ENCODE measurements around the gene ABLIM2. TPM values are rescaled to one million over a fixed set of nuclear protein-coding genes. Genes with fewer than 3 reads are reported as not detected.

The ABLIM2 gene
- total and polyA plus RNA-seq, 2 experiments from 2014 or later, result 1.5 to 4.3 TPM

DNA sequence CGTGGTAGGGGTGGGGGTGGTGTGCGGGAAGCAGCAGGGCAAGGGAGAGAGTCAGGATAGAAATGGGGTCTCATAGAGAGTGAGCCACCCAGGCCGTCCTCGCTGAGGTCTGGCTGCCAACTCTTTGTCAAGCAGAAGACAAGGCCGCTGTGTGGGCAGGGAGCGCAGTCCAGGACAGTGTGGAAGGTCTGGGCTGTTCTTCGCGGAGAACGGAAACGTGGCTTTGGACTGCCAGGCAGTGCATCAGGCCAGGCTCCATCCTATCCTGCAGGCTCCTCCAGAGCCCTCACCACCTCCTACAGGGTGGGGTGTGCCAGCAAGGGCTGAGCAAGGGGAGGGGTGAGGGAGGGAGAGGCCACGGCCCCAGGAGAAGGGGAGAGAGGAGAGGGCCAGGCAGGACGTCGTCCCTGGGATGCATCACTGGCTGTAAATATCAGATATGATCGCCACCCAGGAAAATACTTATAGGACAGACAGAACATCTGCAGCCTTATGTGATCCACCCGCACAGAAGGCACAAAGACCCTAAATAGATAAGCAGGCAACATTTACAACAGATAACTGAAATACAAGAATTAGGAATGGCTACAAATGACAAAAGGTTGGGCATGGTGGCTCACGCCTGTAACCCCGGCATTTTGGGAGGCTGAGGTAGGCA, 85.3 kb downstream of the ABLIM2 start:
- H3K27ac ChIP-seq (ENCODE audit: low read depth), result no peak overlapping the region
- H3K79me2 ChIP-seq (replicated peaks; ENCODE audit: insufficient read depth), result no peaks in the 10 kb centered on the region
- DNase-seq (ENCODE audit: low spot score), result no peak
- no peak for ATAC-seq
- peaks cover 9% of the 10 kb centered on the region for H3K4me1 Mint-ChIP-seq
- H3K4me1 ChIP-seq (ENCODE audit: insufficient read depth), result 0 out of 2 replicates have a peak, but pooled peaks cover 3% of the 10 kb centered on the region
- peaks cover 6% of the 10 kb centered on the region for H3K27me3 Mint-ChIP-seq (ENCODE audit: insufficient read depth, low read depth, poor library complexity)
- no peaks in the 10 kb centered on the region for H3K36me3 ChIP-seq (ENCODE audit: insufficient read depth)
- no peaks in the 10 kb centered on the region for H3K27me3 ChIP-seq (ENCODE audit: insufficient read depth)
- TF ChIP-seq, protein P1, sequence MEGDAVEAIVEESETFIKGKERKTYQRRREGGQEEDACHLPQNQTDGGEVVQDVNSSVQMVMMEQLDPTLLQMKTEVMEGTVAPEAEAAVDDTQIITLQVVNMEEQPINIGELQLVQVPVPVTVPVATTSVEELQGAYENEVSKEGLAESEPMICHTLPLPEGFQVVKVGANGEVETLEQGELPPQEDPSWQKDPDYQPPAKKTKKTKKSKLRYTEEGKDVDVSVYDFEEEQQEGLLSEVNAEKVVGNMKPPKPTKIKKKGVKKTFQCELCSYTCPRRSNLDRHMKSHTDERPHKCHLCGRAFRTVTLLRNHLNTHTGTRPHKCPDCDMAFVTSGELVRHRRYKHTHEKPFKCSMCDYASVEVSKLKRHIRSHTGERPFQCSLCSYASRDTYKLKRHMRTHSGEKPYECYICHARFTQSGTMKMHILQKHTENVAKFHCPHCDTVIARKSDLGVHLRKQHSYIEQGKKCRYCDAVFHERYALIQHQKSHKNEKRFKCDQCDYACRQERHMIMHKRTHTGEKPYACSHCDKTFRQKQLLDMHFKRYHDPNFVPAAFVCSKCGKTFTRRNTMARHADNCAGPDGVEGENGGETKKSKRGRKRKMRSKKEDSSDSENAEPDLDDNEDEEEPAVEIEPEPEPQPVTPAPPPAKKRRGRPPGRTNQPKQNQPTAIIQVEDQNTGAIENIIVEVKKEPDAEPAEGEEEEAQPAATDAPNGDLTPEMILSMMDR (conservative IDR thresholded peaks at IDR 0.05; ENCODE audit: low read depth in 2 of 2), result no peak
- TF ChIP-seq ZNF331 (CRISPR knock-in tag; IDR thresholded peaks at IDR 0.05; ENCODE audit: low read depth) (no peak), NANOG (IDR thresholded peaks at IDR 0.05; ENCODE audit: borderline replicate concordance) (no peak), JUNB (IDR thresholded peaks at IDR 0.05; ENCODE audit: unreplicated experiment) (no peak), ZNF114 (CRISPR knock-in tag; IDR thresholded peaks at IDR 0.05) (no peak), EZH2phosphoT487 (IDR thresholded peaks at IDR 0.05; ENCODE audit: unreplicated experiment) (no peak), EZH2 (IDR thresholded peaks at IDR 0.05; ENCODE audit: low read depth, unreplicated experiment) (no peak), CREB1 (CRISPR knock-in tag; IDR thresholded peaks at IDR 0.05; ENCODE audit: low read depth) (no peak), STAT1 (IDR thresholded peaks at IDR 0.05; ENCODE audit: unreplicated experiment) (no peak), POLR2AphosphoS5 (IDR thresholded peaks at IDR 0.05; ENCODE audit: low read depth) (no peak)
- TF ChIP-seq, protein P2, sequence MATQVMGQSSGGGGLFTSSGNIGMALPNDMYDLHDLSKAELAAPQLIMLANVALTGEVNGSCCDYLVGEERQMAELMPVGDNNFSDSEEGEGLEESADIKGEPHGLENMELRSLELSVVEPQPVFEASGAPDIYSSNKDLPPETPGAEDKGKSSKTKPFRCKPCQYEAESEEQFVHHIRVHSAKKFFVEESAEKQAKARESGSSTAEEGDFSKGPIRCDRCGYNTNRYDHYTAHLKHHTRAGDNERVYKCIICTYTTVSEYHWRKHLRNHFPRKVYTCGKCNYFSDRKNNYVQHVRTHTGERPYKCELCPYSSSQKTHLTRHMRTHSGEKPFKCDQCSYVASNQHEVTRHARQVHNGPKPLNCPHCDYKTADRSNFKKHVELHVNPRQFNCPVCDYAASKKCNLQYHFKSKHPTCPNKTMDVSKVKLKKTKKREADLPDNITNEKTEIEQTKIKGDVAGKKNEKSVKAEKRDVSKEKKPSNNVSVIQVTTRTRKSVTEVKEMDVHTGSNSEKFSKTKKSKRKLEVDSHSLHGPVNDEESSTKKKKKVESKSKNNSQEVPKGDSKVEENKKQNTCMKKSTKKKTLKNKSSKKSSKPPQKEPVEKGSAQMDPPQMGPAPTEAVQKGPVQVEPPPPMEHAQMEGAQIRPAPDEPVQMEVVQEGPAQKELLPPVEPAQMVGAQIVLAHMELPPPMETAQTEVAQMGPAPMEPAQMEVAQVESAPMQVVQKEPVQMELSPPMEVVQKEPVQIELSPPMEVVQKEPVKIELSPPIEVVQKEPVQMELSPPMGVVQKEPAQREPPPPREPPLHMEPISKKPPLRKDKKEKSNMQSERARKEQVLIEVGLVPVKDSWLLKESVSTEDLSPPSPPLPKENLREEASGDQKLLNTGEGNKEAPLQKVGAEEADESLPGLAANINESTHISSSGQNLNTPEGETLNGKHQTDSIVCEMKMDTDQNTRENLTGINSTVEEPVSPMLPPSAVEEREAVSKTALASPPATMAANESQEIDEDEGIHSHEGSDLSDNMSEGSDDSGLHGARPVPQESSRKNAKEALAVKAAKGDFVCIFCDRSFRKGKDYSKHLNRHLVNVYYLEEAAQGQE (IDR thresholded peaks at IDR 0.05; ENCODE audit: unreplicated experiment), result no peak
- TF ChIP-seq, protein P3, sequence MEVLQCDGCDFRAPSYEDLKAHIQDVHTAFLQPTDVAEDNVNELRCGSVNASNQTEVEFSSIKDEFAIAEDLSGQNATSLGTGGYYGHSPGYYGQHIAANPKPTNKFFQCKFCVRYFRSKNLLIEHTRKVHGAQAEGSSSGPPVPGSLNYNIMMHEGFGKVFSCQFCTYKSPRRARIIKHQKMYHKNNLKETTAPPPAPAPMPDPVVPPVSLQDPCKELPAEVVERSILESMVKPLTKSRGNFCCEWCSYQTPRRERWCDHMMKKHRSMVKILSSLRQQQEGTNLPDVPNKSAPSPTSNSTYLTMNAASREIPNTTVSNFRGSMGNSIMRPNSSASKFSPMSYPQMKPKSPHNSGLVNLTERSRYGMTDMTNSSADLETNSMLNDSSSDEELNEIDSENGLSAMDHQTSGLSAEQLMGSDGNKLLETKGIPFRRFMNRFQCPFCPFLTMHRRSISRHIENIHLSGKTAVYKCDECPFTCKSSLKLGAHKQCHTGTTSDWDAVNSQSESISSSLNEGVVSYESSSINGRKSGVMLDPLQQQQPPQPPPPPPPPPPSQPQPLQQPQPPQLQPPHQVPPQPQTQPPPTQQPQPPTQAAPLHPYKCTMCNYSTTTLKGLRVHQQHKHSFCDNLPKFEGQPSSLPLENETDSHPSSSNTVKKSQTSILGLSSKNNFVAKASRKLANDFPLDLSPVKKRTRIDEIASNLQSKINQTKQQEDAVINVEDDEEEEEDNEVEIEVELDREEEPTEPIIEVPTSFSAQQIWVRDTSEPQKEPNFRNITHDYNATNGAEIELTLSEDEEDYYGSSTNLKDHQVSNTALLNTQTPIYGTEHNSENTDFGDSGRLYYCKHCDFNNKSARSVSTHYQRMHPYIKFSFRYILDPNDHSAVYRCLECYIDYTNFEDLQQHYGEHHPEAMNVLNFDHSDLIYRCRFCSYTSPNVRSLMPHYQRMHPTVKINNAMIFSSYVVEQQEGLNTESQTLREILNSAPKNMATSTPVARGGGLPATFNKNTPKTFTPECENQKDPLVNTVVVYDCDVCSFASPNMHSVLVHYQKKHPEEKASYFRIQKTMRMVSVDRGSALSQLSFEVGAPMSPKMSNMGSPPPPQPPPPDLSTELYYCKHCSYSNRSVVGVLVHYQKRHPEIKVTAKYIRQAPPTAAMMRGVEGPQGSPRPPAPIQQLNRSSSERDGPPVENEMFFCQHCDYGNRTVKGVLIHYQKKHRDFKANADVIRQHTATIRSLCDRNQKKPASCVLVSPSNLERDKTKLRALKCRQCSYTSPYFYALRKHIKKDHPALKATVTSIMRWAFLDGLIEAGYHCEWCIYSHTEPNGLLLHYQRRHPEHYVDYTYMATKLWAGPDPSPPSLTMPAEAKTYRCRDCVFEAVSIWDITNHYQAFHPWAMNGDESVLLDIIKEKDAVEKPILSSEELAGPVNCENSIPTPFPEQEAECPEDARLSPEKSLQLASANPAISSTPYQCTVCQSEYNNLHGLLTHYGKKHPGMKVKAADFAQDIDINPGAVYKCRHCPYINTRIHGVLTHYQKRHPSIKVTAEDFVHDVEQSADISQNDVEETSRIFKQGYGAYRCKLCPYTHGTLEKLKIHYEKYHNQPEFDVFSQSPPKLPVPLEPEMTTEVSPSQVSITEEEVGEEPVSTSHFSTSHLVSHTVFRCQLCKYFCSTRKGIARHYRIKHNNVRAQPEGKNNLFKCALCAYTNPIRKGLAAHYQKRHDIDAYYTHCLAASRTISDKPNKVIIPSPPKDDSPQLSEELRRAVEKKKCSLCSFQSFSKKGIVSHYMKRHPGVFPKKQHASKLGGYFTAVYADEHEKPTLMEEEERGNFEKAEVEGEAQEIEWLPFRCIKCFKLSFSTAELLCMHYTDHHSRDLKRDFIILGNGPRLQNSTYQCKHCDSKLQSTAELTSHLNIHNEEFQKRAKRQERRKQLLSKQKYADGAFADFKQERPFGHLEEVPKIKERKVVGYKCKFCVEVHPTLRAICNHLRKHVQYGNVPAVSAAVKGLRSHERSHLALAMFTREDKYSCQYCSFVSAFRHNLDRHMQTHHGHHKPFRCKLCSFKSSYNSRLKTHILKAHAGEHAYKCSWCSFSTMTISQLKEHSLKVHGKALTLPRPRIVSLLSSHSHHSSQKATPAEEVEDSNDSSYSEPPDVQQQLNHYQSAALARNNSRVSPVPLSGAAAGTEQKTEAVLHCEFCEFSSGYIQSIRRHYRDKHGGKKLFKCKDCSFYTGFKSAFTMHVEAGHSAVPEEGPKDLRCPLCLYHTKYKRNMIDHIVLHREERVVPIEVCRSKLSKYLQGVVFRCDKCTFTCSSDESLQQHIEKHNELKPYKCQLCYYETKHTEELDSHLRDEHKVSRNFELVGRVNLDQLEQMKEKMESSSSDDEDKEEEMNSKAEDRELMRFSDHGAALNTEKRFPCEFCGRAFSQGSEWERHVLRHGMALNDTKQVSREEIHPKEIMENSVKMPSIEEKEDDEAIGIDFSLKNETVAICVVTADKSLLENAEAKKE (CRISPR knock-in tag; IDR thresholded peaks at IDR 0.05), result no peak
- TF ChIP-seq, protein P4, sequence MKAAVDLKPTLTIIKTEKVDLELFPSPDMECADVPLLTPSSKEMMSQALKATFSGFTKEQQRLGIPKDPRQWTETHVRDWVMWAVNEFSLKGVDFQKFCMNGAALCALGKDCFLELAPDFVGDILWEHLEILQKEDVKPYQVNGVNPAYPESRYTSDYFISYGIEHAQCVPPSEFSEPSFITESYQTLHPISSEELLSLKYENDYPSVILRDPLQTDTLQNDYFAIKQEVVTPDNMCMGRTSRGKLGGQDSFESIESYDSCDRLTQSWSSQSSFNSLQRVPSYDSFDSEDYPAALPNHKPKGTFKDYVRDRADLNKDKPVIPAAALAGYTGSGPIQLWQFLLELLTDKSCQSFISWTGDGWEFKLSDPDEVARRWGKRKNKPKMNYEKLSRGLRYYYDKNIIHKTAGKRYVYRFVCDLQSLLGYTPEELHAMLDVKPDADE (IDR thresholded peaks at IDR 0.05), result no peak
- no peak overlapping the region for H2AFZ ChIP-seq
- H3K27ac Mint-ChIP-seq, result no peak overlapping the region
- no peak overlapping the region for H3K4me3 Mint-ChIP-seq
- no peaks in the 10 kb centered on the region for H3F3A ChIP-seq (replicated peaks; ENCODE audit: low read depth)
- H3K4me2 ChIP-seq, result no peak overlapping the region
- H3K9me2 ChIP-seq (ENCODE audit: insufficient read depth), result no peaks in the 10 kb centered on the region
- H4K20me1 ChIP-seq (replicated peaks; ENCODE audit: insufficient read depth), result no peaks in the 10 kb centered on the region
- H3K9me3 Mint-ChIP-seq, result no peaks in the 10 kb centered on the region
- no peaks in the 10 kb centered on the region for H3K36me3 Mint-ChIP-seq (ENCODE audit: low read depth)
- no peak overlapping the region for H3K4me3 ChIP-seq
